B cell (primary cell): Measurements from ENCODE around the gene CABLES1. TPM values are rescaled to one million over a fixed set of nuclear protein-coding genes. Genes with fewer than 3 reads are reported as not detected.

Experiments used
- ATAC-seq: fragments of 200-7000 bp; cut with Tn5 transposase; one replicate; pipeline ENCODE4 v1.10.0; 2021; ENCODE audit warnings: low read depth, mild to moderate bottlenecking, moderate number of reproducible peaks, moderate library complexity
- CTCF ChIA-PET: fragments of 350-600 bp; sonication (Branson Sonifier 250); formaldehyde crosslinking; loops from one replicate; lab custom pipeline; 2021; ENCODE audit warnings: antibody characterized with exemption, inconsistent platforms; lab: Charles Lee
- POLR2A ChIA-PET: fragments of 350-600 bp; sonication (Branson Sonifier 250); formaldehyde crosslinking; loops from one replicate; lab custom pipeline; 2021; ENCODE audit warnings: antibody characterized with exemption; lab: Charles Lee
- DNase-seq: peaks from one replicate; pipeline ENCODE4 v3.0.0; 2013
- H2AFZ ChIP-seq: 2 replicates; pipeline ENCODE4 v1.6.1; 2012; ENCODE audit warnings: mild to moderate bottlenecking, low read depth, low read length; ENCODE audit not compliant: insufficient read depth, poor library complexity, severe bottlenecking
- H3K27ac ChIP-seq, 2 donors: 1 replicate in 1 of 2; 2 replicates in 1 of 2; pipeline ENCODE4 v1.5.1; 2012 to 2013; ENCODE audit warnings: low read length in 2 of 2, mild to moderate bottlenecking in 2 of 2, moderate library complexity in 1 of 2
- H3K27me3 ChIP-seq, 4 experiments: fragments of 200-600 bp in 1 of 4; sonication (generic) in 1 of 4; replicated peaks in 1 of 4; 1 replicate in 2 of 4; 2 replicates in 2 of 4; pipeline versions ENCODE4 v1.6.1 to v1.7.0; 2013 to 2016; ENCODE audit warnings: low read length in 3 of 4, mild to moderate bottlenecking in 2 of 4, mixed read lengths in 1 of 4, moderate library complexity in 1 of 4; ENCODE audit not compliant: insufficient read depth in 4 of 4, control insufficient read depth in 3 of 4; ENCODE audit errors: control extremely low read depth in 1 of 4
- H3K36me3 ChIP-seq, 2 experiments: replicated peaks in 1 of 2; 1 replicate in 1 of 2; 2 replicates in 1 of 2; pipeline versions ENCODE4 v1.6.1 to v1.7.1; 2013; ENCODE audit warnings: low read length in 1 of 2; ENCODE audit not compliant: insufficient read depth in 2 of 2, control insufficient read depth in 1 of 2; ENCODE audit errors: control extremely low read depth in 1 of 2, extremely low read depth in 1 of 2
- H3K4me1 ChIP-seq, 2 donors: fragments of 200-600 bp in 1 of 2; sonication (generic) in 1 of 2; 1 replicate in 1 of 2; 2 replicates in 1 of 2; pipeline versions ENCODE4 v1.5.1 to v1.6.1; 2013 to 2017; ENCODE audit warnings: low read length in 2 of 2; ENCODE audit not compliant: control insufficient read depth in 2 of 2, insufficient read depth in 2 of 2
- H3K4me2 ChIP-seq: replicated peaks from 2 replicates; pipeline ENCODE3; 2012; ENCODE audit warnings: mild to moderate bottlenecking, low read depth, low read length; ENCODE audit not compliant: poor library complexity, severe bottlenecking
- H3K4me3 ChIP-seq, 5 experiments: fragments of 200-600 bp in 1 of 5; sonication (generic) in 1 of 5; 1 replicate in 3 of 5; 2 replicates in 2 of 5; pipeline versions ENCODE4 v1.5.1 to v1.7.0; 2011 to 2016; ENCODE audit warnings: low read length in 4 of 5, mild to moderate bottlenecking in 4 of 5, low read depth in 2 of 5, control low read depth in 1 of 5, moderate library complexity in 1 of 5; ENCODE audit not compliant: insufficient read depth in 1 of 5; ENCODE audit errors: control extremely low read depth in 1 of 5, extremely low read depth in 1 of 5
- H3K79me2 ChIP-seq: fragments of 200-600 bp; sonication (generic); one replicate; pipeline ENCODE4 v1.6.0; 2016; ENCODE audit warnings: low read length; ENCODE audit not compliant: control insufficient read depth, insufficient read depth
- H3K9ac ChIP-seq: fragments of 200-600 bp; sonication (generic); 2 replicates; pipeline ENCODE4 v1.6.1; 2017; ENCODE audit warnings: mild to moderate bottlenecking, low read length, moderate library complexity
- H3K9me3 ChIP-seq, 3 donors: one replicate each; pipeline versions ENCODE4 v1.6.1 to v1.7.1; 2013; ENCODE audit warnings: low read length in 2 of 3; ENCODE audit not compliant: control insufficient read depth in 2 of 3, insufficient read depth in 1 of 3; ENCODE audit errors: control extremely low read depth in 1 of 3
- H4K20me1 ChIP-seq: 2 replicates; pipeline ENCODE4 v1.6.0; 2012; ENCODE audit warnings: mild to moderate bottlenecking, low read length; ENCODE audit not compliant: insufficient read depth, control insufficient read depth, poor library complexity, severe bottlenecking
- H3K27ac Mint-ChIP-seq: one replicate; pipeline ENCODE4 v1.8.0; 2021; ENCODE audit warnings: mixed read lengths
- H3K27me3 Mint-ChIP-seq: one replicate; pipeline ENCODE4 v1.8.0; 2021; ENCODE audit warnings: mixed read lengths
- H3K4me1 Mint-ChIP-seq: one replicate; pipeline ENCODE4 v1.8.0; 2021; ENCODE audit warnings: mixed read lengths
- H3K4me3 Mint-ChIP-seq: one replicate; pipeline ENCODE4 v1.8.0; 2021; ENCODE audit warnings: mixed read lengths
- H3K9me3 Mint-ChIP-seq: one replicate; pipeline ENCODE4 v1.8.0; 2022; ENCODE audit warnings: mixed read lengths; ENCODE audit not compliant: insufficient read depth
- CTCF ChIP-seq: fragments of 200-600 bp; IDR thresholded peaks from one replicate; pipeline ENCODE4 v1.8.0; 2022; ENCODE audit warnings: antibody characterized with exemption, mild to moderate bottlenecking
- EZH2 ChIP-seq: IDR thresholded peaks from 2 replicates; pipeline ENCODE4 v1.6.1; 2012; ENCODE audit warnings: borderline replicate concordance, low read depth, mild to moderate bottlenecking, moderate library complexity, low read length; ENCODE audit not compliant: insufficient read depth, poor library complexity, severe bottlenecking
- WGBS: methylation state at CpG from one replicate; pipeline ENCODE4 v1.1.5; 2013; ENCODE audit warnings: missing lambda C conversion rate; ENCODE audit not compliant: insufficient coverage; 5-methylcytosine and 5-hydroxymethylcytosine counted together
- intact Hi-C: fragments of 100-400 bp; cut with micrococcal nuclease; formaldehyde crosslinking; loops from one replicate; pipeline ENCODE4 v1.10.0; 2022
- polyA plus RNA-seq: library from polyadenylated mRNA; depleted of rRNA; stranded (reverse); fragments of >200 nt; gene quantifications from 2 replicates; pipeline ENCODE4 v1.2.3, GENCODE V29; 2012
- total RNA-seq, 2 donors: library from RNA; stranded (reverse); fragments of 120-200 nt in 1 of 2; gene quantifications; 1 replicate in 1 of 2; 2 replicates in 1 of 2; pipeline versions ENCODE4 v1.2.3 to v1.2.4, GENCODE V29; 2013 to 2022

Gene CABLES1
- total and polyA plus RNA-seq, 2 donors (not counting 1 experiment from before 2014, with no cell fraction given) = 0.30 to 56.3 TPM

- H3K79me2 ChIP-seq = no peaks in the 10 kb centered on the region
- H3K9me3 ChIP-seq = no peaks in the 10 kb centered on the region
- no peak overlapping the region for H3K27ac ChIP-seq
- ChIA-PET POLR2A (interaction anchor here (0.6 to 2.2 kb wide), 7 partner anchors 9 to 126 kb away, joined by 3 to 19 read pairs (median 5); partner anchors contain the start of gene CABLES1), CTCF (interaction anchor here (0.8 to 1.9 kb wide), 7 partner anchors 9 to 128 kb away, joined by 3 to 8 read pairs (median 4); no protein-coding TSS in a partner anchor)
- no peaks in the 10 kb centered on the region for H3K36me3 ChIP-seq
- intact Hi-C loops = loop anchor here (2.0 kb wide), 2 partner anchors 17 to 31 kb away; no protein-coding TSS in a partner anchor
- H2AFZ ChIP-seq = peak overlapping the region; percentile 42
- H3K4me1 ChIP-seq = peaks cover 23 to 26% of the 10 kb centered on the region in 2 donors
- H3K9ac ChIP-seq = peak overlapping the region; percentile 51
- peak overlapping the region; percentile 78 for H3K4me2 ChIP-seq
- peaks cover 3% of the 10 kb centered on the region for H3K27me3 Mint-ChIP-seq
- H3K9me3 Mint-ChIP-seq = no peaks in the 10 kb centered on the region
- ATAC-seq = peak; percentile 73
- no peak for TF ChIP-seq CTCF
- TF ChIP-seq EZH2 = no peak
- H3K27me3 ChIP-seq = peaks cover 0 to 13% (median 0%) of the 10 kb centered on the region in 4 experiments
- DNase-seq = peak; percentile 66
- H3K4me3 Mint-ChIP-seq = peak overlapping the region; percentile 84
- peaks cover 42% of the 10 kb centered on the region for H3K4me1 Mint-ChIP-seq
- H3K27ac Mint-ChIP-seq = peak overlapping the region; percentile 85
- 6% methylated on average over 18 of the region's 21 CpGs for WGBS
- no peaks in the 10 kb centered on the region for H4K20me1 ChIP-seq
- H3K4me3 ChIP-seq = peak overlapping the region in 4 of 5 experiments; percentile 15 to 41 (median 38)
Observed at GRCh38 chr18:23259701-23260681, 124.7 kb downstream of the CABLES1 start.
